ENCODE measurements around the gene YARS1.

YARS1 gene

GRCh38 chr1:32811265-32811664 is 5.9 kb downstream of the YARS1 start:
- peaks cover 51% of the 10 kb centered on the region; the same call in 1 of the 2 replicates for H3K36me3 ChIP-seq (ENCODE audit: insufficient read depth, low read length)
- H3K4me3 ChIP-seq (ENCODE audit: low read length, poor library complexity, severe bottlenecking), result no peak overlapping the region
- H2AFZ ChIP-seq (ENCODE audit: low read length), result no peak overlapping the region
- H3K4me2 ChIP-seq (ENCODE audit: low read depth, low read length, poor library complexity, severe bottlenecking), result peak overlapping the region; percentile 94
- peaks cover 75% of the 10 kb centered on the region for H4K20me1 ChIP-seq (ENCODE audit: insufficient read depth, low read length, poor library complexity, severe bottlenecking)
- TF ChIP-seq CTCF (conservative IDR thresholded peaks at IDR 0.05; ENCODE audit: low read length), result no peak
- TF ChIP-seq EZH2phosphoT487 (IDR thresholded peaks at IDR 0.05; ENCODE audit: borderline replicate concordance), result no peak
- H3K9ac ChIP-seq (ENCODE audit: low read depth, low read length, poor library complexity, severe bottlenecking), result no peak overlapping the region
- no peaks in the 10 kb centered on the region for H3F3A ChIP-seq (ENCODE audit: low read depth)
- no peaks in the 10 kb centered on the region for H3K9me2 ChIP-seq (replicated peaks; ENCODE audit: low read depth, low read length)
- H3K79me2 ChIP-seq (ENCODE audit: insufficient read depth, low read length), result peaks cover 92% of the 10 kb centered on the region
- H3K9me3 ChIP-seq (ENCODE audit: insufficient read depth, low read depth, low read length), result no peaks in the 10 kb centered on the region
- H3K27me3 ChIP-seq (ENCODE audit: insufficient read depth, low read length, poor library complexity, severe bottlenecking), result no peaks in the 10 kb centered on the region
- H3K4me1 ChIP-seq (ENCODE audit: insufficient read depth, low read length, poor library complexity, severe bottlenecking), result peaks cover 41% of the 10 kb centered on the region

- no peak overlapping the region for H3K4me2 ChIP-seq (ENCODE audit: low read depth, low read length, poor library complexity, severe bottlenecking)
- no peak overlapping the region for H3K4me3 ChIP-seq (ENCODE audit: low read length, poor library complexity, severe bottlenecking)
- H3K4me1 ChIP-seq (ENCODE audit: insufficient read depth, low read length, poor library complexity, severe bottlenecking), result peaks cover 38% of the 10 kb centered on the region
- H3F3A ChIP-seq (ENCODE audit: low read depth), result no peaks in the 10 kb centered on the region
- no peak for TF ChIP-seq EZH2phosphoT487 (IDR thresholded peaks at IDR 0.05; ENCODE audit: borderline replicate concordance)
- no peak for TF ChIP-seq CTCF (conservative IDR thresholded peaks at IDR 0.05; ENCODE audit: low read length)
- peaks cover 67% of the 10 kb centered on the region for H4K20me1 ChIP-seq (ENCODE audit: insufficient read depth, low read length, poor library complexity, severe bottlenecking)
- H3K36me3 ChIP-seq (ENCODE audit: insufficient read depth, low read length), result peaks cover 58% of the 10 kb centered on the region; the same call in 1 of the 2 replicates
- H3K9me2 ChIP-seq (replicated peaks; ENCODE audit: low read depth, low read length), result no peaks in the 10 kb centered on the region
- no peaks in the 10 kb centered on the region for H3K27me3 ChIP-seq (ENCODE audit: insufficient read depth, low read length, poor library complexity, severe bottlenecking)
- no peaks in the 10 kb centered on the region for H3K9me3 ChIP-seq (ENCODE audit: insufficient read depth, low read depth, low read length)
- no peak overlapping the region for H2AFZ ChIP-seq (ENCODE audit: low read length)
- H3K79me2 ChIP-seq (ENCODE audit: insufficient read depth, low read length), result peaks cover 83% of the 10 kb centered on the region
- no peak overlapping the region for H3K9ac ChIP-seq (ENCODE audit: low read depth, low read length, poor library complexity, severe bottlenecking)
Observed at GRCh38 chr1:32810358-32810757, 6.8 kb downstream of the YARS1 start.

- Histone ChIP-seq H3K4me1 (ENCODE audit: insufficient read depth, low read length, poor library complexity, severe bottlenecking) (peaks cover 22% of the 10 kb centered on the region), H3K9me2 (replicated peaks; ENCODE audit: low read depth, low read length) (no peaks in the 10 kb centered on the region), H3F3A (ENCODE audit: low read depth) (no peaks in the 10 kb centered on the region), H2AFZ (ENCODE audit: low read length) (no peak overlapping the region), H3K4me2 (ENCODE audit: low read depth, low read length, poor library complexity, severe bottlenecking) (no peak overlapping the region), H4K20me1 (ENCODE audit: insufficient read depth, low read length, poor library complexity, severe bottlenecking) (peaks cover 51% of the 10 kb centered on the region), H3K36me3 (ENCODE audit: insufficient read depth, low read length) (peaks cover 60% of the 10 kb centered on the region; the same call in 1 of the 2 replicates), H3K27me3 (ENCODE audit: insufficient read depth, low read length, poor library complexity, severe bottlenecking) (no peaks in the 10 kb centered on the region), H3K9ac (ENCODE audit: low read depth, low read length, poor library complexity, severe bottlenecking) (no peak overlapping the region), H3K9me3 (ENCODE audit: insufficient read depth, low read depth, low read length) (no peaks in the 10 kb centered on the region), H3K79me2 (ENCODE audit: insufficient read depth, low read length) (peaks cover 65% of the 10 kb centered on the region), H3K4me3 (ENCODE audit: low read length, poor library complexity, severe bottlenecking) (no peak overlapping the region)
- no peak for TF ChIP-seq EZH2phosphoT487 (IDR thresholded peaks at IDR 0.05; ENCODE audit: borderline replicate concordance)
- TF ChIP-seq CTCF (conservative IDR thresholded peaks at IDR 0.05; ENCODE audit: low read length), result no peak
Observed at GRCh38 chr1:32808580-32808979, 8.6 kb downstream of the YARS1 start.
